Esophagus squamous epithelium (tissue), 5 donors: Measurements from ENCODE around the gene AKR1B15. TPM values are rescaled to one million over a fixed set of nuclear protein-coding genes. Genes with fewer than 3 reads are reported as not detected.

ENCODE experiments used
- DNase-seq: peaks from one replicate; lab custom pipeline; 2025; lab: John Stamatoyannopoulos, UW
- H3K27ac ChIP-seq, 4 donors: fragments of 200-600 bp; sonication (generic); one replicate each; pipeline ENCODE4 v1.5.1; 2016 to 2019; ENCODE audit warnings: mild to moderate bottlenecking in 1 of 4
- H3K27me3 ChIP-seq, 4 donors: fragments of 200-600 bp; sonication (generic); 1 replicate in 3 of 4; 2 replicates in 1 of 4; pipeline versions ENCODE4 v1.5.1 to v1.6.0; 2017 to 2021; ENCODE audit warnings: antibody characterized with exemption in 1 of 4
- H3K36me3 ChIP-seq, 3 donors: fragments of 200-600 bp; sonication (generic); one replicate each; pipeline ENCODE4 v1.5.1; 2016 to 2019
- H3K4me1 ChIP-seq, 3 donors: fragments of 200-600 bp; sonication (generic); one replicate each; pipeline ENCODE4 v1.5.1; 2017 to 2019
- H3K4me3 ChIP-seq, 4 donors: fragments of 200-600 bp; sonication (generic); 1 replicate in 3 of 4; 2 replicates in 1 of 4; pipeline ENCODE4 v1.5.1; 2016 to 2019; ENCODE audit warnings: mild to moderate bottlenecking in 2 of 4, moderate library complexity in 1 of 4
- H3K9me3 ChIP-seq, 3 donors: fragments of 200-600 bp; sonication (generic); one replicate each; pipeline ENCODE4 v1.5.1; 2016 to 2019
- POLR2A ChIP-seq, 4 donors: fragments of 450-650 bp; IDR thresholded peaks; one replicate each; pipeline ENCODE4 v1.6.1; 2017; ENCODE audit warnings: antibody characterized with exemption in 4 of 4, mild to moderate bottlenecking in 4 of 4, moderate library complexity in 3 of 4
- WGBS, 2 donors: methylation state at CpG; one replicate each; pipeline ENCODE4 v1.1.5; 2018; 5-methylcytosine and 5-hydroxymethylcytosine counted together
- intact Hi-C: fragments of 100-400 bp; cut with DNase I; formaldehyde crosslinking; loops from one replicate; pipeline ENCODE4 v1.15.0; 2022
- total RNA-seq, 4 donors: library from RNA; depleted of rRNA; stranded (reverse); fragments of >200 nt; gene quantifications; one replicate each; pipeline ENCODE4 v1.1.0, GENCODE V29; 2016
- TF ChIP-seq, protein P1 (sequence below), 6 experiments: fragments of 450-650 bp in 4 of 6; fragments of 200-600 bp in 2 of 6; sonication (generic) in 2 of 6; IDR thresholded peaks; one replicate each; pipeline ENCODE4 v1.5.1; 2016 to 2019; ENCODE audit warnings: antibody characterized with exemption in 6 of 6, mild to moderate bottlenecking in 4 of 6, moderate library complexity in 4 of 6
- donor health status: DM: yes; HTN: yes; CAD: no.

AKR1B15 gene
- total RNA-seq, 4 donors from 2014 or later: 0.57 to 6.8 (median 4.7) TPM

DNA sequence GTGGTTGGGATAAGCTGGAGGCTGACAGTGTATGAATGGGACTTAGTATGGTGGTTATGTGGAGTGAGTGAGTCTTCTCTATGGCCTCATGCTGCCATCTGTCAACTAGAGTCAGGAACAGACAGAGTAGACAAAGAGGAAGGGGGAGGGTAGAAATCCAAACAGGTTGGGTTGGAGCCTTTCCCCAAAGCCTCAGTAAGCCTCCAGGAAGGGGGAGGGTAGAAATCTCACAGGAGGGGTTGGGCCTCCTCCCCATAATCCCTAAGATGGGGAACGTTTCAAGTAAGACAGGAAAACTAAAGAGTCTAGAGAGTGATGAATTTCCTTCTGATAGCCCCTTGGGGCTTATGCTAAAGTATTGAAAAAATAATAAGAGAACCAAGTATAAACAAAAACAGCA is 2.0 kb upstream of the AKR1B15 start:
- Histone ChIP-seq H3K36me3 (no peaks in the 10 kb centered on the region), H3K9me3 (no peaks in the 10 kb centered on the region), H3K4me1 (peaks cover 6 to 19% (median 9%) of the 10 kb centered on the region in 3 donors), H3K4me3 (peak overlapping the region in 1 of 4 donors; percentile 39), H3K27ac (peak overlapping the region in 3 of 4 donors; percentile 71 to 87 (median 80)), H3K27me3 (no peaks in the 10 kb centered on the region)
- DNase-seq: no peak
- WGBS, 2 donors: 0% methylated on average over 1 of the region's 1 CpG
- intact Hi-C loops: no loop called here
- TF ChIP-seq POLR2A (IDR thresholded peaks at IDR 0.05): no peak
- TF ChIP-seq, protein P1, sequence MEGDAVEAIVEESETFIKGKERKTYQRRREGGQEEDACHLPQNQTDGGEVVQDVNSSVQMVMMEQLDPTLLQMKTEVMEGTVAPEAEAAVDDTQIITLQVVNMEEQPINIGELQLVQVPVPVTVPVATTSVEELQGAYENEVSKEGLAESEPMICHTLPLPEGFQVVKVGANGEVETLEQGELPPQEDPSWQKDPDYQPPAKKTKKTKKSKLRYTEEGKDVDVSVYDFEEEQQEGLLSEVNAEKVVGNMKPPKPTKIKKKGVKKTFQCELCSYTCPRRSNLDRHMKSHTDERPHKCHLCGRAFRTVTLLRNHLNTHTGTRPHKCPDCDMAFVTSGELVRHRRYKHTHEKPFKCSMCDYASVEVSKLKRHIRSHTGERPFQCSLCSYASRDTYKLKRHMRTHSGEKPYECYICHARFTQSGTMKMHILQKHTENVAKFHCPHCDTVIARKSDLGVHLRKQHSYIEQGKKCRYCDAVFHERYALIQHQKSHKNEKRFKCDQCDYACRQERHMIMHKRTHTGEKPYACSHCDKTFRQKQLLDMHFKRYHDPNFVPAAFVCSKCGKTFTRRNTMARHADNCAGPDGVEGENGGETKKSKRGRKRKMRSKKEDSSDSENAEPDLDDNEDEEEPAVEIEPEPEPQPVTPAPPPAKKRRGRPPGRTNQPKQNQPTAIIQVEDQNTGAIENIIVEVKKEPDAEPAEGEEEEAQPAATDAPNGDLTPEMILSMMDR (IDR thresholded peaks at IDR 0.05): no peak

DNA sequence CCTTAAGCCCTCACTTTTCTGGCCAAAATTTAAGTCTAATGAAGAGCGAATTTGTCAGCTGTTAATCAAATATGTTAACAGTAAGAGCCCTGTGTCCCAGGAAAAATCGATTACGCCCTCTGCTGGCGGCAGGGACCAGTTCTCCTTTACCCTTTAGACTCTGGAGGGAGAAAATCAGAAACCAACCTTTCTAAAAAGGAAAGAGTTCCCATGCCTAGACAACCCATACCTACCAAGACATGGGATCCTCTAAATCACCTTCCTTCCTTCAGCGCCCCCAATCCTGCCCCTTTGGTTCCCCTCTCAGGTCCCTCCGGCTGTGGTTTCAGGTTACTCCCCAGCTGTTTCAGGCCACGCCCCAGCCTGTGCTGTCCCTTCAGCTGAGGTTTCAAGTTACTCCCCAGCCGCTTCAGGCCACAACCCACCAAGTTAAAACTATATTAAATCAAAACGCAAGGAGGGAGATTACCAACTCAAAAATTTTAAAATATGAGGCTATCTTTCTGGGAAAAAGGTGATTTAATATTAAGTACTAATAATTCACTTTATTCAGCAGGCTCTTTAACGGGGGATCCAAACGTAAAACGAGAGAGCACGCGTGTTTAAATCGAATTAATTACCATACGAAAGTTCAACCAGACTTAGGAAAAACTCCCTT is 1.4 kb upstream of the AKR1B15 start:
- Histone ChIP-seq H3K27me3 (no peaks in the 10 kb centered on the region), H3K4me1 (peaks cover 6 to 19% (median 9%) of the 10 kb centered on the region in 3 donors), H3K4me3 (peak overlapping the region; percentile 18 to 59 (median 36)), H3K36me3 (no peaks in the 10 kb centered on the region), H3K9me3 (no peaks in the 10 kb centered on the region), H3K27ac (peak overlapping the region; percentile 71 to 87 (median 78))
- intact Hi-C loops: no loop called here
- TF ChIP-seq, protein P1 (IDR thresholded peaks at IDR 0.05): peak; percentile 71 to 90 (median 83)
- TF ChIP-seq POLR2A (IDR thresholded peaks at IDR 0.05): no peak
- no peak for DNase-seq
- 13 to 18% methylated on average over 14 to 15 of the region's 16 CpGs for WGBS, 2 donors

DNA sequence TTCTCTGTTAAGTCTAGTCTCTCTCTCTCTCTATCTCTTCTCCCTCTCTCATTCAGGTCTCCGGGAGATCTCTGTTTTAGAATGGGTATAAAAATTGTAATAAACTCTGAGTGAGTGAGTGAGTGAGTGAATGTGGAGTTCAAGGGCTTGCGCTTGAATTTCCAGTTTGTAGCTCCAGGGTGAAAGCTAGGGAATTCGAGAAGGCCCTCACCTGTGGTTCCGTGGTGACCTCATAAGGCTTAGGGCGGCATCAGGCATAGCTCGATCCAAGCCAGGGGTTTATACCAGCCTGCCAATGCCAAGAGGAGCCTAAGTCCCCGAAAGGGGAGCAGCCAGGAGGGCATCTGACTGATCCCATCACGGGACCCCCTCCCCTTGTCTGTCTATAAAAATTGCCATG is 456 bp downstream of the AKR1B15 start:
- Histone ChIP-seq H3K27ac (no peak overlapping the region), H3K9me3 (no peaks in the 10 kb centered on the region), H3K27me3 (no peaks in the 10 kb centered on the region), H3K4me1 (peaks cover 6 to 22% (median 9%) of the 10 kb centered on the region in 3 donors), H3K4me3 (no peak overlapping the region), H3K36me3 (no peaks in the 10 kb centered on the region)
- intact Hi-C loops: no loop called here
- TF ChIP-seq POLR2A (IDR thresholded peaks at IDR 0.05): no peak
- TF ChIP-seq, protein P1 (IDR thresholded peaks at IDR 0.05): no peak
- 61 to 69% methylated on average over 7 of the region's 8 CpGs for WGBS, 2 donors
- no peak for DNase-seq

DNA sequence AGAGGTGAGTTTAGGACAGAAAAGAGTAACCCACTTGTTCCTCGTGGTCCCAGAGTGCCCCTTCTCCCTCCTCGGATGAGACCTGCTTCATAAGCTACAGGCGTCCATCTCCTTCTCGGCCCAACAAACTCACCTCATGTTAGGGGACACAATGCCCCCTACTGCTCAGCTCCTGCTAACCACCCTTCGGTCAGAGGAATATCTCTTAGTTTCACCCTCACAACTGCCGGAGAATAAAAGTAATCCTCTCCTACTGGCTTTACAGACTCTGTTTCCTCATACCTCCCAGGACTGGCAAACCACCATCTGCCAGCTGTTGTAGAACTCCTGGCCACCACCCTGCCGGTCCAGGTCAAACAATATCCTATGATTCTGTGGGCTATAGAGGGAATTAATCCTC is 3.2 kb downstream of the AKR1B15 start:
- intact Hi-C loops: no loop called here
- H3K27ac ChIP-seq: no peak overlapping the region
- H3K9me3 ChIP-seq: no peaks in the 10 kb centered on the region
- TF ChIP-seq, protein P1 (IDR thresholded peaks at IDR 0.05): no peak
- no peaks in the 10 kb centered on the region for H3K36me3 ChIP-seq
- no peak for DNase-seq
- peaks cover 0 to 15% (median 4%) of the 10 kb centered on the region in 3 donors for H3K4me1 ChIP-seq
- H3K4me3 ChIP-seq: no peak overlapping the region
- no peaks in the 10 kb centered on the region for H3K27me3 ChIP-seq
- WGBS, 2 donors: 80 to 88% methylated on average over 7 of the region's 7 CpGs

DNA sequence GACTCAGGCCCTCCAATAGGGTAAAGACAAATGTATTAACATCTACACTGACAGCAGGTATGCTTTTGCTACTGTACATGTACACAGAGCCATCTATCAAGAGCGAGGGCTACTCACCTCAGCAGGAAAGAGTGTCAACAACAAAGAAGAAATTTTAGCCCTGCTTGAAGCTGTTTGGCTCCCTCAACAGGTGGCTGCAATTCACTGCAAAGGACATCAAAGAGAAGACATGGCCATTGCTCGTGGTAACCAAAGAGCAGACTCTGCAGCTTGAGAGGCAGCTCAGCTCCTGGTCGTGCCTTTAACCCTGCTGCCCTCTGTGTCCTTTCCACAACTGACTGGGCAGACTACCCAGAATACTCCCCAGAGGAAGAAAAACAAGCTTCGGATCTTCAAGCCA is 5.1 kb downstream of the AKR1B15 start:
- intact Hi-C loops: no loop called here
- Histone ChIP-seq H3K9me3 (no peaks in the 10 kb centered on the region), H3K4me3 (no peak overlapping the region), H3K27me3 (no peaks in the 10 kb centered on the region), H3K4me1 (peaks cover 0 to 5% (median 0%) of the 10 kb centered on the region in 3 donors), H3K36me3 (no peaks in the 10 kb centered on the region), H3K27ac (no peak overlapping the region)
- TF ChIP-seq POLR2A (IDR thresholded peaks at IDR 0.05): no peak
- TF ChIP-seq, protein P1 (IDR thresholded peaks at IDR 0.05): peak in 1 of 6 experiments; percentile 33
- DNase-seq: no peak
- WGBS, 2 donors: 66 to 67% methylated on average over 2 to 3 of the region's 4 CpGs
